GM18951 (cell line): ENCODE measurements around the gene ZNF184.

Experiments used
- POLR2A ChIP-seq: IDR thresholded peaks from 4 replicates; pipeline ENCODE4 v1.6.1; 2011; ENCODE audit warnings: mild to moderate bottlenecking; ENCODE audit not compliant: insufficient read length, insufficient read depth; ENCODE audit errors: extremely low read depth
- in situ Hi-C: fragments of 300-500 bp; cut with MboI; formaldehyde crosslinking; loops from one replicate; pipeline ENCODE4 v1.12.0; 2022; ENCODE audit warnings: low sequenced_read_pairs, mixed read lengths, inconsistent platforms; ENCODE audit not compliant: unreplicated experiment

ZNF184 gene

DNA sequence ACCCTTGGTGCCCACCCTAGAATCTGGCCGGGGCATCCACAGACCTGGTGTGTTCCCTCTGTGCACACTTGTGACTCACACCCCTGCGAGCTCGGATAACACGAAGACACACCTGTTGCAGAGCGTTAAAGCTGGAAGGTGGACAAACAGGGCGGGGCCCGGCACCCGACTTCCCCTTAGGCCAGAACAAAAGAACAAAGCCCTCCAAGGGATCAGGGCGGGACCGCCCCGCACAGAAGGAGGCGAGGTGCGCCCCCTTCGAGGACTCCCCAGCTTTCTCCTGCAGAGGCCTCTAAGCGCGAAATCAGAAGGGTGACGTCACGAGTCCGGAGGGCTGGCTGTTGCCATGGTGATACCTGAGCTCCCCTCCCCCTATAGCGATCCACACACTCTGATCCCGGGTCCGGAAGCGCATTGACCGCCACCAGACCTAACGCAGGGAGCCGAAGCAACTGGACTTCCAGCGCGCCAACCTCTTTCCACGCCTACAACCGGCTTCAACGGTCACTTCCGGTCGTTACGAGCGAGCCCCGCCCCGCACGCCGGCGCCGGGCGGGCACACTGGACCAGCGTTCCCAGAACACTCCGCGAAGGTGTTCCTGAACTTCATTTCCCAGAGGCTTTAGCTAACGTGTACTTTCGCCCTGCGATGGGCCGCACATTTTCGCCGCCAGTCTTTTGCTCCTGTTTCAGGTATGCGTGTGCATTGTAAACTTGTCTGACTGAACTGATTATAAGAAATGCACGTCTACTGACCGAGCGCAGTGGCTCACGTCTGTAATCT is at the start of gene ZNF184:
TSS of gene ZNF184 (minus strand) at position 489 of the 784 bp plus-strand sequence. CDS start 811 bp downstream, outside the sequence.
- in situ Hi-C loops: no loop called here
- peak; percentile 71 for TF ChIP-seq POLR2A

- TF ChIP-seq POLR2A: no peak
- in situ Hi-C loops: loop anchor here (25.0 kb wide), 1 partner anchor 243 kb away; no protein-coding TSS in a partner anchor
These were observed 46.2 kb upstream of the ZNF184 start for GRCh38 chr6:27518881-27519795.

DNA sequence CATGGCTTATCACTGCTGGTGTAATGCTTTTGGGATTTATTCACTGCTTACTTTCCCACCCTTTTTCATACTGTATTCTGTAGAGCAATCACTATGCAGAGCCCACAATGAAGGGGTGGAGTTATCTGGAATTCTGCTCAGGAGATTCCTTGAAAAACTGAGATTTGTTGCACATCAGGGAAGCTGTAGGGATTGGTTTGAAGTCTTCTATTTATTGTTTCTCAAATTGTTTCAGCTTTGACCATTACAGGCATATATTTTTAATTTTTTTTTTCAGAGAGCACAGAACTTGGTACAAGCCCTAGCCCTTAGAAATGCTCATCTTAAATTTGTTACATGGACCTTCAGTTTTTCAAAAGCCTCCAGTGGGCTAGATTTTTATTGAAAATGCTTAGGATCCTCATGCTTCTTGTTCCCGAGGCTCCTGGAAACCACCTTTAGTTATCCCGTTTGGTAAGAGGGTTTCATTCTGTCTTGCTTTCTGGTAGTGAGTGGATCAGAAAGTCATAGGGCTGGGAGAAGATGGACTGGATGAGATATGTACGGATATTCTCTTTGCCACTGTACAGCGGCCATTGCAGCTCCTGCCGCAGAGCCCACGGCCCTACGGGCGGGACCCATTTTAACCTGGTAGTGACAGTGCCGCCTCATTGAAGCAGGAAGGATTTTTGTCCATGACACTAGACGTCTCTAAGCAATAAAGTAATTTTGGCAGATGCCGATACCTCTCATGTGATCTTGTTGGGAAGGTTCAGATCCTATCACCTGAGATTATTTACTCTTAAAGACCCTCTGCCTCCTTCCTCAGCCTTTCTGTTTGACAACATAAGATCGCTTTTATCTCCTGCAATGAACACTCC is 45.3 kb upstream of the ZNF184 start:
- no peak for TF ChIP-seq POLR2A
- in situ Hi-C loops: loop anchor here (25.0 kb wide), 1 partner anchor 244 kb away; no protein-coding TSS in a partner anchor

DNA sequence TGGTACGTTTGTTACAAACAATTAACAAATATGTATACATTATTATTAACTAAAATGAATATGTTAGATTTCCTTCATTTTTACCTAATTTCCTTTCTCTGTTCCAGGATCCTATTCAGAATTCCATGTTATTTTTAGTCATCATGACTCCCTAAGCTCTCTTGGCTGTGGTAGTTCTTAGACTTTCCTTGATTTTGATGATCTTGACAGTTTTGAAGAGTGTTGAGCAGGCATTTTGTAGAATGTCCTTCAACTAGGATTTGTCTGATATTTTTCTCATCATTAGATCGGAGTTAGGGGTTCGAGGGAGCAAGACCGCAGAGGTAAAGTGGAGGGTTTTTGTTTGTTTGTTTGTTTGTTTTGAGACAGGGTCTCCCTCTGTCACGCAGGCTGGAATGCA is 44.3 kb upstream of the ZNF184 start:
- in situ Hi-C loops: loop anchor here (25.0 kb wide), 1 partner anchor 245 kb away; no protein-coding TSS in a partner anchor
- TF ChIP-seq POLR2A: no peak

DNA sequence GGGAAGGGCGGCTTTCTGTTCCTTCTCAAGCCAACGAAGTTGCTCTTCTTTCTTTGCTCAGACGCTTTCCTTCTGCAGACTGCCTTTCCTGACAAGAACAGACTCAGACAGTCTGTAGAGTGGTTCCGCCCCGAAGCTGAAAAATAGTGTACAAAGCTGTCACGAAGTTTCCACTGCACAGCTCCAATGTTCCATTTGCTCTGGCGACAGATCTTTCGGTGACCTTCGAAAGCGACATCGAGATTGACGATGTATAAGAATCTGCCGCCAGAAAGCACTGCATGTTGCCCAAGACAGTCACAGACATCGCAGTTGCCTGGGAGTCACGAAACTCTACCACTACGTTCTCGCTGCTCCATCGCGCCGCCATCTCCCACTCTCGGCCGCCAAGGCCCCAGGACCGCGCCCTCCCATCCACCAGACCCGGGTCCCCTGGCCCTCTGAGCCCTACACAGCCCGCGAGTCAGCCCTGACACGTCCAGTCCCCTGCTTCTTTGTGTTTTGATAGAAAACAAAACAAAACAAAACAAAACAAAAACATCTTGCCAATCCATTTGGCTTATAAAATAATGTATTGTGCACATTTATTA is 42.1 kb upstream of the ZNF184 start:
- in situ Hi-C loops: loop anchor here (25.0 kb wide), 1 partner anchor 247 kb away; no protein-coding TSS in a partner anchor
- TF ChIP-seq POLR2A: no peak

DNA sequence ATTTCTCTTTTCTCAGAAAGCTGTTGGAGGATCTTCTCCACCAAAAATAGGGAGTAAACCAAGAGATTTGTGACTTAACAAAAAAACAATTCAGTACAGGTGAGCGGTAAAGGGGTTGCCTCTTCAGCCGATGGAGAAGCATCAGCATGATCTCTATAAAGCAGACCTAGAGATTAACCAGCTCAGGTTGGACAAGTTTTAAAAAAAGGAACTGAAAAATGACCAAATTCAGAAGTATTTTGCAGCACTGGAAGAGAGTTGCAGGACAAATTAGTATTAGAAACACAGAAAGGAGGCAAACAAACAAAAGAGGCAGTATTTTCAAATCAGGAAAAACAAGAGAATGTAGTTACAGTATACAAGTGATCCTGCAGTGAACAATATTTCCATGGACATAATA is 39.6 kb upstream of the ZNF184 start:
- no peak for TF ChIP-seq POLR2A
- in situ Hi-C loops: loop anchor here (25.0 kb wide), 1 partner anchor 250 kb away; no protein-coding TSS in a partner anchor

DNA sequence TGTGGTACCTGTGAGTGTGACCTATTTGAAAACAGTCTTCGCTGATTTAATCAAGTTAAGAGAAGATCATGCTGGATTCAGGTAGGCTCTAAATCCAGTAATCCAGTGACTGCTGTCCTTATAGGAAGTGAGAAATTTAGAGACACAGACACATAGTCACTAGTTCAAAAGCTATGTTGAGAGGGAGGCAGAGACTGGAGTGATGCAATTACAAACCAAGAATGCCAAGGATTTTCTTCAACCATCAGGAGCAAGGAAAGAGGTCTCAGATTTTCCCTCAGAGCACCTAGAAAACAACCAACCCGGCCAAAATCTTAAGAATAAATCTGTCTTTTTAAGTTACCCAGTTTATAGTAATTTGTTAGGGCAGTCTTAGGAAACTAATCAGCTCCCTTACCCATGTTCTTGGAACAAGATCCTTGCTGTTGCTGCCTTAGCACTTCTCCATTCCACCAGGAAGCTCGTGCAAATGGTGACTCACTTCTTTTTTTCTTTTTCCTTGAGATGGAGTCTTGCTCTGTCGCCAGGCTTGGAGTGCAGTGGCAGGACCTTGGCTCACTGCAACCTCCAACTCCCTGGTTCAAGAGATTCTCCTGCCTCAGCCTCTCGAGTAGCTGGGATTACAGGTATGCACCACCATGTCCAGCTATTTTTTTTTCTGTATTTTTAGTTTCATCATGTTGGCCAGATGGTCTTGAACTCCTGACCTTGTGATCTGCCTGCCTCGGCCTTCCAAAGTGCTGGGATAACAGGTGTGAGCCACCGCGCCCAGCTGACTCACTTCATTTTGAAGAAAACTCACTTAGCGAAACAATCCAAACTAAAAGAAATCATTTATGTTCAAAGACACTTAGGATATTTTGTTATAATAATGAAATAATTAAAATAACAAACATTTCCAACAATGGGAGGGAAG is 34.4 kb upstream of the ZNF184 start:
- in situ Hi-C loops: loop anchor here (25.0 kb wide), 1 partner anchor 255 kb away; no protein-coding TSS in a partner anchor
- no peak for TF ChIP-seq POLR2A

GRCh38 chr6:27505209-27506027 is 32.5 kb upstream of the ZNF184 start:
- in situ Hi-C loops: loop anchor here (25.0 kb wide), 1 partner anchor 257 kb away; no protein-coding TSS in a partner anchor
- TF ChIP-seq POLR2A: no peak

- in situ Hi-C loops: loop anchor here (25.0 kb wide), 1 partner anchor 259 kb away; no protein-coding TSS in a partner anchor
These were observed 30.6 kb upstream of the ZNF184 start for GRCh38 chr6:27503436-27504030.

More at GRCh38 chr6:27503436-27504030, 30.6 kb upstream of the ZNF184 start:
- TF ChIP-seq POLR2A: no peak
